GM19463 (cell line): Measurements from ENCODE around the gene SLC37A2.
"Not testable (repeated sequence)": the region's sequence is repeated elsewhere in the genome, so short reads cannot be mapped to it uniquely, and the experiment has no call there.

Experiments
- ATAC-seq: cut with Tn5 transposase; IDR thresholded peaks from one replicate; pipeline ENCODE4 v1.9.1; 2021; ENCODE audit warnings: mild to moderate bottlenecking, moderate library complexity; ENCODE audit not compliant: unreplicated experiment

SLC37A2 gene

GRCh38 chr11:125082611-125083311 lies 19.7 kb downstream of the SLC37A2 start:
- ATAC-seq: no peak

- no peak for ATAC-seq
These were observed 20.4 kb downstream of the SLC37A2 start for GRCh38 chr11:125083312-125084056.

- ATAC-seq: no peak
These were observed 20.9 kb downstream of the SLC37A2 start for GRCh38 chr11:125084057-125084416.

GRCh38 chr11:125084761-125085231 lies 21.7 kb downstream of the SLC37A2 start:
- ATAC-seq: no peak

- ATAC-seq: no peak
These were observed 22.4 kb downstream of the SLC37A2 start for GRCh38 chr11:125085301-125086081.

- ATAC-seq: no peak
These were observed 23.7 kb downstream of the SLC37A2 start for GRCh38 chr11:125086633-125087296.

GRCh38 chr11:125088123-125088522 lies 25.0 kb downstream of the SLC37A2 start:
- no peak for ATAC-seq

- no peak for ATAC-seq
These were observed 25.7 kb downstream of the SLC37A2 start for GRCh38 chr11:125088576-125089455.

- ATAC-seq: not testable (repeated sequence)
These were observed 26.4 kb downstream of the SLC37A2 start for GRCh38 chr11:125089481-125089880.

- not testable (repeated sequence) for ATAC-seq
These were observed 27.0 kb downstream of the SLC37A2 start for GRCh38 chr11:125090151-125090550.

GRCh38 chr11:125090816-125091215 lies 27.7 kb downstream of the SLC37A2 start:
- ATAC-seq: no peak

GRCh38 chr11:125091247-125091876 lies 28.3 kb downstream of the SLC37A2 start:
- ATAC-seq: no peak

- ATAC-seq: no peak
These were observed 29.0 kb downstream of the SLC37A2 start for GRCh38 chr11:125091877-125092664.

- ATAC-seq: no peak
These were observed 29.6 kb downstream of the SLC37A2 start for GRCh38 chr11:125092669-125093068.

- no peak for ATAC-seq
These were observed 30.4 kb downstream of the SLC37A2 start for GRCh38 chr11:125093502-125093901.

- no peak for ATAC-seq
These were observed 31.6 kb downstream of the SLC37A2 start for GRCh38 chr11:125094731-125095130.

GRCh38 chr11:125100136-125100535 lies 37.0 kb downstream of the SLC37A2 start:
- no peak for ATAC-seq

- no peak for ATAC-seq
These were observed 38.5 kb downstream of the SLC37A2 start for GRCh38 chr11:125101596-125101995.

- ATAC-seq: no peak
These were observed 38.9 kb downstream of the SLC37A2 start for GRCh38 chr11:125102025-125102424.
